ENCODE data around the gene ASZ1.

Gene ASZ1

DNA sequence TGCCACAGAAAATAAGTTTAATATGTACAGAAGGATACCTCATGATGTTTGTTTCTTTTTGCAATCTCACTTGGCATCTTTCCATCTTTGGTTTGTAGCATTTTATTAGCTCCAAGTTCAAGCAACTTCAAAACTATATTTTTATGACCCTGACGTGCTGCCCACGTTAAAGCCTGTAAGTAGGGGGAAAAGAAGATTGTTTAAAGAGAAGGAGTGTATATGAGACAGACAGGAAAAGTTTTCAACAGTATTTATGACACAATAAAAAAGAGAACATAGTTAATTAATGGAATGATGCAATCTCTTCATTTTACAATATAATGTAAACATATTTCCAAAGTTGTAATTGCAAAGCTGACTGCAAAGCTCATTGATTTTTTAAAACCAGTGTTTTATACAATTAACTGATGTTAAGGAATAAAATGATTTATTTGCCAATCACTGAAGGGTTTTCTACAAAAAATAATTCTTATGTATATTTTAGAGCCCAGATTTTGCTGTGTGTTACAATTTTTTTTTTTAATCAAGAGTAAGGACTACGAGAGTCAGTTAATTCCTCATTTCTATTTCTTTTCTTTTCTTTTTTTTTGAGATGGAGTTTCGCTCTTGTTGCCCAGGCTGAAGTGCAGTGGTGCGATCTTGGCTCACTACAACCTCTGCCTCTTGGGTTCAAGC is 42.5 kb downstream of the ASZ1 start:
- no peak for TF ChIP-seq ZNF565 (CRISPR knock-in tag; conservative IDR thresholded peaks at IDR 0.05; ENCODE audit: low read depth)
- TF ChIP-seq OSR1 (CRISPR knock-in tag; IDR thresholded peaks at IDR 0.05): no peak
- TF ChIP-seq, protein P1, sequence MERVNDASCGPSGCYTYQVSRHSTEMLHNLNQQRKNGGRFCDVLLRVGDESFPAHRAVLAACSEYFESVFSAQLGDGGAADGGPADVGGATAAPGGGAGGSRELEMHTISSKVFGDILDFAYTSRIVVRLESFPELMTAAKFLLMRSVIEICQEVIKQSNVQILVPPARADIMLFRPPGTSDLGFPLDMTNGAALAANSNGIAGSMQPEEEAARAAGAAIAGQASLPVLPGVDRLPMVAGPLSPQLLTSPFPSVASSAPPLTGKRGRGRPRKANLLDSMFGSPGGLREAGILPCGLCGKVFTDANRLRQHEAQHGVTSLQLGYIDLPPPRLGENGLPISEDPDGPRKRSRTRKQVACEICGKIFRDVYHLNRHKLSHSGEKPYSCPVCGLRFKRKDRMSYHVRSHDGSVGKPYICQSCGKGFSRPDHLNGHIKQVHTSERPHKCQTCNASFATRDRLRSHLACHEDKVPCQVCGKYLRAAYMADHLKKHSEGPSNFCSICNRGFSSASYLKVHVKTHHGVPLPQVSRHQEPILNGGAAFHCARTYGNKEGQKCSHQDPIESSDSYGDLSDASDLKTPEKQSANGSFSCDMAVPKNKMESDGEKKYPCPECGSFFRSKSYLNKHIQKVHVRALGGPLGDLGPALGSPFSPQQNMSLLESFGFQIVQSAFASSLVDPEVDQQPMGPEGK (CRISPR knock-in tag; IDR thresholded peaks at IDR 0.05; ENCODE audit: borderline replicate concordance): no peak
- no peak for TF ChIP-seq ZNF8 (CRISPR knock-in tag; IDR thresholded peaks at IDR 0.05)
- no peak for TF ChIP-seq TCF4 (CRISPR knock-in tag; IDR thresholded peaks at IDR 0.05; ENCODE audit: borderline replicate concordance)
- TF ChIP-seq ESRRG (CRISPR knock-in tag; IDR thresholded peaks at IDR 0.05): no peak
- TF ChIP-seq ISL1 (CRISPR knock-in tag; IDR thresholded peaks at IDR 0.05): no peak
- TF ChIP-seq ZNF70 (CRISPR knock-in tag; IDR thresholded peaks at IDR 0.05): no peak
- no peak for ATAC-seq

DNA sequence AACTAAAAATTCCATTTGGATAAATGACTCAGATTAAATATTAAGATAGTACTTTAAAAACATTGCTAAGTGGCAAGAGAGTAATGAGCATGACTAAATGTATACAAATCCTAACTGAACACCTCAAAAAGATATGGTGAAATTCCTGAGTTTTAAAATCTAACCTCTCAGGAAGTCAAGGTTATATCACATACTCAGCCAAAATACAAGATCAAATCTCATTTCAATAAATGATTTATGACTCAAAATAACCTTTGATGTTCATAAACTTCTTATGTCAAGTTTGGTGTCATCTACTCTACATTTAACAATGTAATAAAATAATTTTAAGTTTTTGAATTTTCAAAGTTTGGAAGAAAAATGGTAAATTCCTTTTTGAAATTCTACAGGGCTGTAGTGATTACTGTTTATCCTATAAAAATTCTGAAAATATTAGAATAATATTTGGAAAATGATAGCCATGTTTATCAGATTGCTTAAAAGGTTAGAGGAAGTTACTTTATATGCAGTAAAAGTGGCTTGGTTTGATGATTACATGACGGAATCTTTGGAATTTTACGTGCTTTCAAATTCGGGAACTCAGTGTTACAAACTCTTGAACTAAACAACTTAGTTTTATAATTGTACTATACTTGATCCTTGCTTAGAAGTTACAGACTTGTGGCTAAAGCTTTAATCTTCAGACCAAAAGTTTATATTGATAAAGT is 43.7 kb downstream of the ASZ1 start:
- no peak for ATAC-seq
- TF ChIP-seq RARB (CRISPR knock-in tag; IDR thresholded peaks at IDR 0.05): no peak
- TF ChIP-seq BACH2 (CRISPR knock-in tag; IDR thresholded peaks at IDR 0.05; ENCODE audit: borderline replicate concordance): no peak
- TF ChIP-seq TOX (CRISPR knock-in tag; IDR thresholded peaks at IDR 0.05; ENCODE audit: borderline replicate concordance): no peak
- no peak for TF ChIP-seq ZNF70 (CRISPR knock-in tag; IDR thresholded peaks at IDR 0.05)
- TF ChIP-seq SNAI2 (CRISPR knock-in tag; IDR thresholded peaks at IDR 0.05): no peak
- no peak for TF ChIP-seq ZNF565 (CRISPR knock-in tag; conservative IDR thresholded peaks at IDR 0.05; ENCODE audit: low read depth)
- TF ChIP-seq PPARA (CRISPR knock-in tag; IDR thresholded peaks at IDR 0.05; ENCODE audit: borderline replicate concordance): no peak
- no peak for TF ChIP-seq ZFP30 (CRISPR knock-in tag; IDR thresholded peaks at IDR 0.05)
- TF ChIP-seq ARNTL (CRISPR knock-in tag; IDR thresholded peaks at IDR 0.05; ENCODE audit: borderline replicate concordance, low read depth): no peak
- no peak for TF ChIP-seq ZNF8 (CRISPR knock-in tag; IDR thresholded peaks at IDR 0.05)
- TF ChIP-seq, protein P2, sequence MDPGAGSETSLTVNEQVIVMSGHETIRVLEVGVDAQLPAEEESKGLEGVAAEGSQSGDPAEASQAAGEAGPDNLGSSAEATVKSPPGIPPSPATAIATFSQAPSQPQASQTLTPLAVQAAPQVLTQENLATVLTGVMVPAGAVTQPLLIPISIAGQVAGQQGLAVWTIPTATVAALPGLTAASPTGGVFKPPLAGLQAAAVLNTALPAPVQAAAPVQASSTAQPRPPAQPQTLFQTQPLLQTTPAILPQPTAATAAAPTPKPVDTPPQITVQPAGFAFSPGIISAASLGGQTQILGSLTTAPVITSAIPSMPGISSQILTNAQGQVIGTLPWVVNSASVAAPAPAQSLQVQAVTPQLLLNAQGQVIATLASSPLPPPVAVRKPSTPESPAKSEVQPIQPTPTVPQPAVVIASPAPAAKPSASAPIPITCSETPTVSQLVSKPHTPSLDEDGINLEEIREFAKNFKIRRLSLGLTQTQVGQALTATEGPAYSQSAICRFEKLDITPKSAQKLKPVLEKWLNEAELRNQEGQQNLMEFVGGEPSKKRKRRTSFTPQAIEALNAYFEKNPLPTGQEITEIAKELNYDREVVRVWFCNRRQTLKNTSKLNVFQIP (CRISPR knock-in tag; IDR thresholded peaks at IDR 0.05; ENCODE audit: borderline replicate concordance, low read depth): no peak
- TF ChIP-seq ESRRG (CRISPR knock-in tag; IDR thresholded peaks at IDR 0.05): no peak
- TF ChIP-seq, protein P3, sequence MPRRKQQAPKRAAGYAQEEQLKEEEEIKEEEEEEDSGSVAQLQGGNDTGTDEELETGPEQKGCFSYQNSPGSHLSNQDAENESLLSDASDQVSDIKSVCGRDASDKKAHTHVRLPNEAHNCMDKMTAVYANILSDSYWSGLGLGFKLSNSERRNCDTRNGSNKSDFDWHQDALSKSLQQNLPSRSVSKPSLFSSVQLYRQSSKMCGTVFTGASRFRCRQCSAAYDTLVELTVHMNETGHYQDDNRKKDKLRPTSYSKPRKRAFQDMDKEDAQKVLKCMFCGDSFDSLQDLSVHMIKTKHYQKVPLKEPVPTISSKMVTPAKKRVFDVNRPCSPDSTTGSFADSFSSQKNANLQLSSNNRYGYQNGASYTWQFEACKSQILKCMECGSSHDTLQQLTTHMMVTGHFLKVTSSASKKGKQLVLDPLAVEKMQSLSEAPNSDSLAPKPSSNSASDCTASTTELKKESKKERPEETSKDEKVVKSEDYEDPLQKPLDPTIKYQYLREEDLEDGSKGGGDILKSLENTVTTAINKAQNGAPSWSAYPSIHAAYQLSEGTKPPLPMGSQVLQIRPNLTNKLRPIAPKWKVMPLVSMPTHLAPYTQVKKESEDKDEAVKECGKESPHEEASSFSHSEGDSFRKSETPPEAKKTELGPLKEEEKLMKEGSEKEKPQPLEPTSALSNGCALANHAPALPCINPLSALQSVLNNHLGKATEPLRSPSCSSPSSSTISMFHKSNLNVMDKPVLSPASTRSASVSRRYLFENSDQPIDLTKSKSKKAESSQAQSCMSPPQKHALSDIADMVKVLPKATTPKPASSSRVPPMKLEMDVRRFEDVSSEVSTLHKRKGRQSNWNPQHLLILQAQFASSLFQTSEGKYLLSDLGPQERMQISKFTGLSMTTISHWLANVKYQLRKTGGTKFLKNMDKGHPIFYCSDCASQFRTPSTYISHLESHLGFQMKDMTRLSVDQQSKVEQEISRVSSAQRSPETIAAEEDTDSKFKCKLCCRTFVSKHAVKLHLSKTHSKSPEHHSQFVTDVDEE (CRISPR knock-in tag; IDR thresholded peaks at IDR 0.05): no peak

DNA sequence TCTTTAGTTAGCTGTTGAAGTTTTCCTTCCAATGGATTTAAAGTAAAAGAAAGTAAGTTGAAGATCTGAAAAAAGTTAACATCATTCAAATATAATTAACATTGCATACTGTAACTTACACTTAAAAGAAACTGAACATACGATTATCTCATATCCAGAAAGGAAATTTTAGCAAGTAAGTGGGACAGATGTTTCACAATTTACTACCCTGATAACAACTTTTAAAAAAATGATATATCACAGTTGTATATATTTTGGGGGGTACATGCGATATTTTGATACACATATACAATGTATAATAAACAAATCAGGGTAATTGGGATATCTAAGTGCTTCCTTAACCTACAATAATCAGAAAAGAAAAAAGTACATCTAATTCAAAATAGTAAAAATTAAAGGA is 44.2 kb downstream of the ASZ1 start:
- no peak for TF ChIP-seq RARB (CRISPR knock-in tag; IDR thresholded peaks at IDR 0.05)
- ATAC-seq: no peak

DNA sequence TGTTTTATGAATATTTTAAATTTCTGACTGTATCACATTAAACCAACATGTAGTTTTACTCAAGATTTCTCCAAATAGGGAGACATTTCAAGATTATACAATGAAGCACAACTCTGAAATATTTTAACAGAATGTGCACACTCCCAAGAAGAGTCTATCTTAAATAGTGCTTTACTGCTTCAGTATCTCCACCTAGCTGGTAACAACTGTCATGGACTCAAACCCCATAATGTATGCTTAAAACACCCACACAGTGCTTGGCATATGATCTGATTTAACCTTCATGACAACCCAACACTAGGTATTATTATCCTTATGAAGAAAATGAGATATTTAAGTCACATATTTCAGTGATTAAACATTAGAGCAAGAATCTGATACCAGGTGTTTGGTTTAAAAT is 45.9 kb downstream of the ASZ1 start:
- peak; percentile 53 for ATAC-seq
- TF ChIP-seq ARNTL (CRISPR knock-in tag; IDR thresholded peaks at IDR 0.05; ENCODE audit: borderline replicate concordance, low read depth): no peak
- TF ChIP-seq ZNF70 (CRISPR knock-in tag; IDR thresholded peaks at IDR 0.05): no peak
- no peak for TF ChIP-seq TCF4 (CRISPR knock-in tag; IDR thresholded peaks at IDR 0.05; ENCODE audit: borderline replicate concordance)
- TF ChIP-seq, protein P3 (CRISPR knock-in tag; IDR thresholded peaks at IDR 0.05): no peak
- TF ChIP-seq PPARA (CRISPR knock-in tag; IDR thresholded peaks at IDR 0.05; ENCODE audit: borderline replicate concordance): no peak
- no peak for TF ChIP-seq SNAI2 (CRISPR knock-in tag; IDR thresholded peaks at IDR 0.05)
- TF ChIP-seq ZC3H10 (CRISPR knock-in tag; IDR thresholded peaks at IDR 0.05): no peak
- TF ChIP-seq ESRRG (CRISPR knock-in tag; IDR thresholded peaks at IDR 0.05): no peak
- TF ChIP-seq, protein P1 (CRISPR knock-in tag; IDR thresholded peaks at IDR 0.05; ENCODE audit: borderline replicate concordance): no peak
- TF ChIP-seq TOX (CRISPR knock-in tag; IDR thresholded peaks at IDR 0.05; ENCODE audit: borderline replicate concordance): no peak
- TF ChIP-seq, protein P4, sequence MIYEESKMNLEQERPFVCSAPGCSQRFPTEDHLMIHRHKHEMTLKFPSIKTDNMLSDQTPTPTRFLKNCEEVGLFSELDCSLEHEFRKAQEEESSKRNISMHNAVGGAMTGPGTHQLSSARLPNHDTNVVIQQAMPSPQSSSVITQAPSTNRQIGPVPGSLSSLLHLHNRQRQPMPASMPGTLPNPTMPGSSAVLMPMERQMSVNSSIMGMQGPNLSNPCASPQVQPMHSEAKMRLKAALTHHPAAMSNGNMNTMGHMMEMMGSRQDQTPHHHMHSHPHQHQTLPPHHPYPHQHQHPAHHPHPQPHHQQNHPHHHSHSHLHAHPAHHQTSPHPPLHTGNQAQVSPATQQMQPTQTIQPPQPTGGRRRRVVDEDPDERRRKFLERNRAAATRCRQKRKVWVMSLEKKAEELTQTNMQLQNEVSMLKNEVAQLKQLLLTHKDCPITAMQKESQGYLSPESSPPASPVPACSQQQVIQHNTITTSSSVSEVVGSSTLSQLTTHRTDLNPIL (CRISPR knock-in tag; IDR thresholded peaks at IDR 0.05; ENCODE audit: low read depth): no peak
- no peak for TF ChIP-seq ZNF565 (CRISPR knock-in tag; conservative IDR thresholded peaks at IDR 0.05; ENCODE audit: low read depth)

All from SK-N-SH treated with all-trans-retinoic acid at 6 μM for 48 hours (cell line).